Ovary (tissue), 3 donors: ENCODE data around the gene BBS9.

Experiments
- EP300 ChIP-seq: sonication (generic); formaldehyde crosslinking; IDR thresholded peaks from one replicate; pipeline ENCODE4 v1.6.1; 2017; ENCODE audit warnings: antibody characterized with exemption
- TF ChIP-seq, protein P1 (sequence below), 3 donors: fragments of 450-650 bp in 2 of 3; fragments of 200-600 bp in 1 of 3; IDR thresholded peaks; one replicate each; pipeline versions ENCODE4 v1.5.1 to v1.8.0; 2016 to 2022; ENCODE audit warnings: antibody characterized with exemption in 3 of 3, mild to moderate bottlenecking in 1 of 3
- donor health status: DM: no; HTN: no; CAD: no.

DNA sequence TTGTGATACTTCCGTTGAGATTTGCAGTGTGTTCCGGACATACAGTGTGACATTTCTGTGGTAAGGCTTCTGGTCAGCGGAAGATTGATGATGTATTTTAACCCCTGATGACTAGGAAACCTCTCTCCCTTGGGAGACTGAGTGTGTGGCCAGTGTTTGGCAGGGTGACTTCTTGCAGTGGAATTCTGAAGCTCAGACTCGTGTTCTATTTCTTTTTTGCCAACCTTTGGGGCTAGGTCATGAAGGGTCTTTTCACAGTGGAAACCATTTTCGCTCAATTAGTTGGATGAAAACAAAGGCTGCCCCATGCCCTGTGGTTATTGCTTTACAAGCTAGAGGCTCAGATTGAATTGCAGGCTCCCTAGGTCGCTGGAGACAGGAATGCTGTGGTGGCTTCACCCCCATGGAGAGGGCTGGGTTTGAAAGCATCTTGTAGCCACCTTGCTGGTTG lies 288.9 kb downstream of the BBS9 start:
- TF ChIP-seq, protein P1, sequence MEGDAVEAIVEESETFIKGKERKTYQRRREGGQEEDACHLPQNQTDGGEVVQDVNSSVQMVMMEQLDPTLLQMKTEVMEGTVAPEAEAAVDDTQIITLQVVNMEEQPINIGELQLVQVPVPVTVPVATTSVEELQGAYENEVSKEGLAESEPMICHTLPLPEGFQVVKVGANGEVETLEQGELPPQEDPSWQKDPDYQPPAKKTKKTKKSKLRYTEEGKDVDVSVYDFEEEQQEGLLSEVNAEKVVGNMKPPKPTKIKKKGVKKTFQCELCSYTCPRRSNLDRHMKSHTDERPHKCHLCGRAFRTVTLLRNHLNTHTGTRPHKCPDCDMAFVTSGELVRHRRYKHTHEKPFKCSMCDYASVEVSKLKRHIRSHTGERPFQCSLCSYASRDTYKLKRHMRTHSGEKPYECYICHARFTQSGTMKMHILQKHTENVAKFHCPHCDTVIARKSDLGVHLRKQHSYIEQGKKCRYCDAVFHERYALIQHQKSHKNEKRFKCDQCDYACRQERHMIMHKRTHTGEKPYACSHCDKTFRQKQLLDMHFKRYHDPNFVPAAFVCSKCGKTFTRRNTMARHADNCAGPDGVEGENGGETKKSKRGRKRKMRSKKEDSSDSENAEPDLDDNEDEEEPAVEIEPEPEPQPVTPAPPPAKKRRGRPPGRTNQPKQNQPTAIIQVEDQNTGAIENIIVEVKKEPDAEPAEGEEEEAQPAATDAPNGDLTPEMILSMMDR (IDR thresholded peaks at IDR 0.05), result no peak
- TF ChIP-seq EP300, result no peak
